HG03342 (cell line): ENCODE results near the gene CASZ1.

Experiments used
- ATAC-seq: cut with Tn5 transposase; IDR thresholded peaks from one replicate; pipeline ENCODE4 v1.9.1; 2021; ENCODE audit warnings: mild to moderate bottlenecking, moderate library complexity; ENCODE audit not compliant: unreplicated experiment

The CASZ1 gene

DNA sequence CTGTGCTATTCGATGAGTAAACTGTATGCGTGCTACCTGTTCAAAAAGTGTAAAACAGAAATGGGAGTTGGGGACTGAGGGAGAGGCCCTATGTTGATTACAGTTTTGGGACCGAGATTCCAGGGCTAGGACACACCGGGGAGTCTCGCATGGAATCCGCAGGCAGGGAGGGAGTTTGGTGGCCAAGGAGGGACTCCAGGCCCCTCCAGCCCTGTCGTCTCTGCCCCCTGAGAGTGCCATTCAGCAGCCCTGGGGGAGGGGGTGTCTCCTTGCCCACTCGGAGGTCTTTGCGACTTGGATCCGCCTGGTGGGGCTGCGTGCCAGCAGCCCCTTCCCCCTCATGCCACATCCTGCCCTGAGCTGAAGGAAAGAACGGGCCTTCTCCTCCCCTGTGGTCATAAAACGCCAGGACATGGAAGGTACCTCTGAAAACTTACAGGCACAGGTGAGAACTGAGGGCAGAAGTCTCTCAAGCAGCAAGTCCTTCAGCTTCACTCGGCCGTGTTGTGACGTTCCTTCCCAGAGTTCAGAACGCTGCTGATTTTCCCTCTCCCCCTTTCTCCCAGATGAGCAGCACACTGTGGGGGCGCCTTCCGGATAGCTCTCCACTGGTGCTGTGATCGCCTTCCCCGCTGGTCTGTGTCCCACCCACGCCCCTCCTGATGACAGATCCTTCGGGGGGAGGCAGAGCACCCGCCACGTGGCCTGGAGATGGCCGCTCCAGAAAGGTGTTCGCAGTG, 180.3 kb downstream of the CASZ1 start:
- ATAC-seq: no peak

DNA sequence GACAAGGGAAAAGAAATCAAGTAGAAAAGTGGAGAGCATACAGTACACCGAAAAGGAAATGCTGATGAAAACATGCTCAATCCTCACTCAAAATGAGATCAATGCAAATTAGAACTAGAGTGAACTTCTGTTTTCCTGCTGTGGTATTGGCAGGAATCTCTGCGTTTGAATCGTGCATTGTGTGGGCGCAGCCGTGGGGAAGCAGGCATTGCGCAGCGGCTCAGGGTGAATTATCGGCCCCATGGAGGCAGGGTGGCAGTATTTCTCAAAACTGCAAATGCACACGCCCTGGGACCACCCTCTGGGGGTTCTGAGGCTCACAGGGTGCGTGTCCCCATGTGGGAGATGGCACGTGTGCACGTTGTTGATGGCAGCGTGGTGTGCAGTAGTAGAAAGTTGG, 181.1 kb downstream of the CASZ1 start:
- ATAC-seq: no peak

DNA sequence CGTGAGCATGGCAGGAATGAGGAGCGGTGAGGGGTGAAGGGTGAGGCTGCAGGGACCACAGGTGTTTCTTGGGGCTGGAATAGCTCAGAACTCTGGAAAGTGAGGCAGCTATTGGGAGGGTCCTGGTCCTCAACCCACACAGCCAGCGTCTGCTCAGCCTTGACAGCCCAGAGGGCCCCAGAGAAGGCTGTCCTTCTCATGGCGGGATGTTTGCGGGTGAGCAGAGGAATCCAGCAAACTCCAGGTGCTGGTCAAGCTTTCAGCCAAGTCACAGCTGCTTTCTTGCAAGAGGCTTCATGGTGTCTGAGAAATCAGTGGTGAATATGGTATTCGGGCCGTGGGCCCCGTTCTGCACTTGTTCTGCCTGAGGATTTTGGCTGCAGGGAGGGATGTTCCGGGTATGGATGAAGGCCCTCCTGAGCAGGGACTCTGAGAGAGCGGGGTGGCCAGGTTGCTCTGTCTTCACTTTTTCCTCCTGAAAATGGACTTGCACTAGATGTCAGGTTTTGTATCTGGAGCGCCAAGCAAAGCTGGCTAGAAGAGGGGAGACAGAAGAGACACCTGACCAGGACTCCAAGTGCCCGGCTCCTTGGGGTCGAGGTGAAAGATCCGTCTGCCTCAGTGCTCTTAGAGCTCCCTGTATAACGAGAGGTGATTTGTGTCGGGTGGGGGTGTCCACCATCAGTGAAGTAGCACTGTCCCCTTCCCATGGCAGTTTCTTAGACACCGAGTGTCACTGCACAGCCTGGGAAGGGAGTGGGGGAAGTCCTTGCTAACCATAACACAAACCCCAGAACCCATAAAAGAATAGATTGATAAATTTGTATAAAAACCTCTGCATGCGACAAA, 181.8 kb downstream of the CASZ1 start:
- no peak for ATAC-seq

DNA sequence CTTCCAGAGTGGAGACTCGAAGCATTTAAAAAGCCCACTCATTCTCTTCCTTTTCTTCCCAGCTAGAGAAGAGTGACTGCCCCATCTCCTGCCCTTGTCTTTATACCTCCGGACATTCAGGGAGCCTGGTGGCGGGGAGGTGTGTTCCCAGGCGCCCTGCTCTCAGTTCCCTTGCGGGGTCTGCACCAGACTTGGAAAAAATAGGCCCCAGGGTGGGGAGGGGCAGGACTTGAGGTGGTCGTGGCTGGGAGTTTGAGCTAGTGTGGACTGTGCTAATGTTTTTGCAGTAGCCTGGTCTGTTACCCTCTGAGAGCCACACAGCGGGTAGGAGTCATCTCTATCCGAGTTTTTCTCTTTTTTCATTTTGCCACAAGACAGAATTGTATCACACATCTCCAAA, 182.6 kb downstream of the CASZ1 start:
- no peak for ATAC-seq

DNA sequence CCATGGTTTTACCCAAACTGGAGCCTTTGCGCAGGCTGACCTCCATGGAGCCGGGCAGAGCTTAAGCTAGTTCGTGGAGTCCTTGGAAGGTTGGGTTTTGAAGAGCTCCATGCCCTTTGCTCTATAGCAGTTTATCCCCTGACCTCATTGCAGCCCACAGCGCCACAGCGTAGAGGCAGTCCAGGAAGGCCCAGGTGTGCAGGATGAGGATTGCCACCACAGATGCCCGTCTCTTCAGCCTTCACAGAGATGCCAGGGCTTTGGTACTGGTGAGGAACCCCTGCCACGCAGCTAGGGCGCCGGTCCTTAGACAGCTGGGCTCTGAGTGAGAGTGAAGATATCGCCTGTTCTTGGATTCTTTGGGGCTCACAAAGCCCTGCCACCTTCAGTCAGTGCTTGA, 183.1 kb downstream of the CASZ1 start:
- ATAC-seq: no peak

DNA sequence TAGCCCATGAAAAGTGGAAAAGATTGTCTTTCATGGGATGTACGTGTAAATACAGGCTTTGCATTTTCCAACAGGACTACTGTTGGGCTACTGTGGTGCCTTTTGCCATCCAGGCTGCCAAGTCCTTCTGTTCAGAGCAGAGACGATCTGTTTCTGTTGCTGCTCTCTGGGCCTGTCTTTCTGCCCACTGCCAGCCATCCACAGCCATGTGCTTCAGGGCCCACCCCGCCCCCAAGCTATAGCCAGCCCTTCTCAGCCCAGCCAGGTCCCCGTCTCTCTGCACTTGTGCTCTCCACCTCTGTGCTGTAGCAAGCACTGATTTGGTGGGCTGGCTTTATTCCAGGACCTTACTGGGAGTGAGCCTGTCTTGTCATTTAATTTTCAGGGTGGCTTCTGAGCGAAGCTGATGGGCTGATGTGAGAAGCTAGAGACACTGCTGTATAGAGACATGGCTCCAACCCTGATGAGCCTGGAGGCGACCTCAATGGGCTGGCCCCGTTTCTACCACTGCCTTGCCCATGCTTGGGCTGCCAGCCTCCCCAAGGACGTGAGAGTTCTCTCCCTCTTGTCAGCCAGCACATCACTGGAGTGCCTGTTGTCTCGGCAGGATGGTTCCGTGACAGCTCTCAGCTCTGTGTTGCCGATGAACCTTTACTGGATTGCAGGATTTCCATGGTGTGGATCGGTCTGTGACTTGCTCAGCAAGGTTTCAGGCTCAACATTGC, 183.8 kb downstream of the CASZ1 start:
- ATAC-seq: no peak

DNA sequence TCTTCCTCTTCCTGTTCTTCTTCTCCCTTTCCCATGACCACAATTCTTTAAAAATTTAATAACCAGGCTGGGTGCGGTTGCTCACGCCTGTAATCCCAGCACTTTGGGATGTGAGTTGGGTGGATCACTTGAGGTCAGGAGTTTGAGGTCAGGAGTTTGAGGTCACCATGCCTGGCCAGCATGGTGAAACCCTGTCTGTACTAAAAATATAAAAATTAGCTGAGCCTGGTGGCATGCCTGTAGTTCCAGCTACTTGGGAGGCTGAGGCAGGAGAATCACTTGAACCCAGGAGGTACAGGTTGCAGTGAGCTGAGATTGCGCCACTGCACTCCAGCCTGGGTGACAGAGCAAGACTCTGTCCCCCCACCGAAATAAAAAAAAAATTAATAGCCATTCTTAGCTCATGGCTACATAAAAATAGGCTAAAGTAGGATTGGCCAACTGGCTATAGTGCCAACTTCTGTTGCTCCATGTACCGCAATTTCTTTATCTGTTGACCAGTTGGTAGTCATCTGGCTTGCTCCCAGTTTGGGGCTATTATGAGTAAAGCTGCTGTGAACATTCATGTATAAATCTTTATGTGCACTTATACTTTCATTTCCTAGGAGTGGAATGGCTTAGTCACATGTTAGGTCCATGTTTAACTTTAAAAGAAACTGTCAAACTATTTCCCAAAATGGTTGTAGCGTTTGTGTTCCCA, 185.4 kb downstream of the CASZ1 start:
- no peak for ATAC-seq

DNA sequence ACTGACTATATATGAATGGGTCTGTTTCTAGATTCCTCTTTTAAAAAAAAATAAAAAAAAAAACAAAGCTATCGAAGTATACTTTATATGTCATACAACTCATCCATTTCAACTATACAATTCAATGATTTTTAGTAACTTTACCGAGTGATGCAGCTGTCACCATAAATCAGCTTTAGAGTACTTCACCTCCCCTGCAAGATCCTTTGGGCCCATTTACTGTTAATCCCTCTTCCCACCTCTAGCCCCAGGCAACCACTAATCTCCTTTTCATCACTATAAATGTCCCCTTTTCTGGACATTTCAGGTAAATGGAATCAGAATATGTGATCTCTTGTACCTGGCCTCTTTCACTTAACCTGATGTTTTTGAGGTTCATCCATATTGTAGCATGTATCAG, 187.8 kb downstream of the CASZ1 start:
- ATAC-seq: no peak

DNA sequence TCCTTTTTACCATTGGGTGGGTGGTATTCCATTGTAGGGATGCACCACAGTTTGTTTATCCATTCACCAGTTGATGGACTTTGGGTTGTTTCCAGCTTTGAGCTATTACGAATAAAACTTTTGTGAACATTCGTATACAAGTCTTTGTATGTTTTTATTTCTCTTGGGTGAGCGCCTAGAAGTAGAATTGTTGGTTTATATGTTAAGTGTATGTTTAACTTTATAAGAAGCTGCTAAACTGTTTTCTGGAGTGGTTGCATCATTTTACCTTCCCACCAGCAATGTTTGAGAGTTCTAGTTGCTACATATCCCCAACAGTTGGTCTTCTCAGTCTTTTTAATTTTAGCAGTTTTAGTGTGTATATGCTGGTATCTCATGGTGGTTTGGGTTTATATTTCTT, 189.2 kb downstream of the CASZ1 start:
- ATAC-seq: no peak

DNA sequence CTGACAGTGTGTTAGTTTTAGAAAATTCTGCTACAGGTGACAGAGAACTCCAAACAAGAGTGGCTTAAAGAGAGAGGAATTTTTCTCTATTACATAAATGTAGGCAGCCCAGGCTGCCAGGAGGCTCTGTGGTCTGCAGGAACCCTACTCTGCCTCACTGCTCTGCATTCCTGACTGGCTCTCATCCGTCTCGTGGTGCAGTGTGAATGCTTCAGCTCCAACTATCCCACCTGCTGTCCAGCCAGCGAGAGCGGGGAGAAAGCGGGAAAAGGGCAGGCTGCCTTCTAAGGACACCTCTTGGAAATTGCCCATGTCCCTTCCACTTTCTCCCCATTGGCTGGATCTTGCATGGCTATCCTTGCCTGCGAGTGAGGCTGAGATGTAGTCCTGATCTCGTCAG, 190.4 kb downstream of the CASZ1 start:
- no peak for ATAC-seq

DNA sequence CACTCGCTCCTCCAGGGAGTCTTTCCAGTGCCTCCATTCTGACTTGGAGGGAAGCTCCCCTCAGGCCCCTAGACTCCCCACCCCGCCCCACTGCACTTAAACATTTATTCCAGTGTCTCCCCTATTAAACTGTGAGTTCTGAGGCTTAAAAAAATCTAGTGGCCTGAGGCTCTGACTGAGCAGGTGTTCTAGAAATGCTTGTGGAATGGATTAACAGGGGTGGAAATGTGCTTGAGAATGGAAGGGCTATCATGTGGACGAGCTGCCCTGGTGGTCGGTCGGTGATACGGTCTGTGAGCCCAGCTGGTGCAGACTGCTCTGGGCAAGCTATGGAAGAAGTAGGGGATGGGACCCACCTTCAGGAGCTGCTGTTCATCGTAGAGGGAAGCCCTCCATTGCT, 191.5 kb downstream of the CASZ1 start:
- ATAC-seq: no peak

DNA sequence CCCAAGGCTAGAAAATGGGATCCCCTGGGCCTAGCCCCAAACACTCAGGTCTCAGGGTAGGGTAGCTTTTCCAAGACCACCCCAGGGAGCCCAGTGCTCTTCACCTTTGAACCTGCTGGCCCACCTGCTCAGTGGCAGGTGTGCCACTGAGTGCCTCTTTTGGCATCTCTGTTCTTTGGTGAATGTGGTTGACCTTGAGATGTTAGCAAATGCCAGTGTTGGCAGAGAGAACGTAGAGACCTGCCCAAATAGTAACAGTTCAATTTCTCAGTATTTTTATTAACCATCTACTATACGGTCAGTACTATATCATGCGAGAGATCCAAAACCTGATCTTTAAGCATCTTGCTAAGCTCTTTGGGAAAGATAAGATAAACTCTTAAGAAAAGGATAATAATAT, 193.5 kb downstream of the CASZ1 start:
- ATAC-seq: no peak

DNA sequence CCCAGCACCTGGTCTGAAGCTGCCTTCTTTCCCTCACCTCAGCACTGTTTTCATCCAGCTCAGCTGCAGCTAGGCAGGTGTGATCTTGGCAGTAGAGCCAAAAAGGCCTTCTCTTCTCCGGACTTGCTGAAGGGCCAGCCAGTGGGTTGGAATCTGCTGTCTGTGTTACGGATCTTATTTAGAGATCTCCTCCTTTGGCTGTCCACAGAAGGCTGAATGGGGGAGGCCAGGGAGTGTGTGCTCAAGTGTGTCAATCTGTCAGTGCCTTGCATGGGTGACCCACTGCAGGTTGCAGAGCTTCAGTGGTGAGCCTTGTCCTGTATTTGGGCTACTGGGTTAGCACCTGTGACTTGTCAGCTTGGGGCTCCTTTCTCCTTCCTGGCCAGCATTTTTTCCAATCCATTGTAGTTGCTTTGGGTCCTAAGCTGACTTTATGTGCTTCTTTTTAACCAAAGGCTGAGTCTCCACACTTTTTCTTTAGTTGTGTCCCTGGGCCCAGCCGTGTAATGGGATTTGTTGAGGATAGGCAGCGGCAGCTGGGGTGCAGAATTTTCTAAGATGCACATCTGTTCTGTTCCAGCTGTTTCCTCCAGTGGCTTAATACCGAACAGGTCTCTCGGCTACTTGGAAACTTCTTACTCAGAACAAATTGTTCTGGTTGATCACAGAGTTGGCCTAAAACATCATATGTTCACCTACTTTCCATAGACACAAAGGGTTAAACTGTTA, 194.9 kb downstream of the CASZ1 start:
- no peak for ATAC-seq

DNA sequence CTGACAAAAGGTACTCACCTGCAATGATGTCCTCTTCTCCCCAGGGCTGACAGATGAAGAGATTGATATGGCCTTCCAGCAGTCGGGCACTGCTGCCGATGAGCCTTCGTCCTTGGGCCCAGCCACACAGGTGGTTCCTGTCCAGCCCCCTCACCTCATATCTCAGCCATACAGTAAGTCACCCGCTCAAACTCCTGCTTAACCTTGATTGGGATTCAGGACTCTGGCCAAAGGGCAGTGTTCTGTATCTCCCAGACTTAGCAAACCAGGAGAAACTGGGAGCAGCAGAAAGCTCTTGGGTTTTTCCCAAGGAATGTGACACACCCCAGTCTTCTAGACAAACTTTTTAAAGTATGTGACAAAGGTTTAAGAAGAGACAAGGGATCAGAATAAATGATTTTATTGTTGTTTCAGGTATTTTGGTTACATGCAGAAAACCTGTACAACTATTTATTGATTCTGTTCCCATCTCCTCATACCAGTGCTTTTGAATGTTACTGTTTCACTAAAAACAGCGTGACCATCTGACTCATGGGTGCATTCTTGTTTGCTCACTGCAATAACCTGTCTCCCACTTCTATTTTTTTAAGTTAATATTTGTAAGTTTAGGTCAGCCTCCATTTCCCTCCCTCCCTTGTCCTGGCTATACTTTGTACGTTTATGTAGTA, 197.1 kb downstream of the CASZ1 start:
- no peak for ATAC-seq

DNA sequence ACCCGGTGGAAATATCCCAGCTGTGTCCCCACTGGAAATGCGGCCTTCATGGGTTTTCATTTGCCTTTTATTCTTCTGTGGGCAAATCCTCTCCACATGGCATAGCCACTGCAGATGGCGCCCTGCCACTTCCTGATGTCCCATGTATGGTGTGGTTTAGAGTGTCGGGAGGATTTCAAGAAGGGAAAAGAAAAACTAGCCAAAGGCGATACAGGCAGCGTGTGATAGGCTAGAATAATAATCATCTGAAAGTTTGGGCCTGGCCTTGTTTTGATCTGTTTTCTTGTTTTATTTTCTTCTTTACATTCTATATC, 198.1 kb downstream of the CASZ1 start:
- ATAC-seq: no peak

DNA sequence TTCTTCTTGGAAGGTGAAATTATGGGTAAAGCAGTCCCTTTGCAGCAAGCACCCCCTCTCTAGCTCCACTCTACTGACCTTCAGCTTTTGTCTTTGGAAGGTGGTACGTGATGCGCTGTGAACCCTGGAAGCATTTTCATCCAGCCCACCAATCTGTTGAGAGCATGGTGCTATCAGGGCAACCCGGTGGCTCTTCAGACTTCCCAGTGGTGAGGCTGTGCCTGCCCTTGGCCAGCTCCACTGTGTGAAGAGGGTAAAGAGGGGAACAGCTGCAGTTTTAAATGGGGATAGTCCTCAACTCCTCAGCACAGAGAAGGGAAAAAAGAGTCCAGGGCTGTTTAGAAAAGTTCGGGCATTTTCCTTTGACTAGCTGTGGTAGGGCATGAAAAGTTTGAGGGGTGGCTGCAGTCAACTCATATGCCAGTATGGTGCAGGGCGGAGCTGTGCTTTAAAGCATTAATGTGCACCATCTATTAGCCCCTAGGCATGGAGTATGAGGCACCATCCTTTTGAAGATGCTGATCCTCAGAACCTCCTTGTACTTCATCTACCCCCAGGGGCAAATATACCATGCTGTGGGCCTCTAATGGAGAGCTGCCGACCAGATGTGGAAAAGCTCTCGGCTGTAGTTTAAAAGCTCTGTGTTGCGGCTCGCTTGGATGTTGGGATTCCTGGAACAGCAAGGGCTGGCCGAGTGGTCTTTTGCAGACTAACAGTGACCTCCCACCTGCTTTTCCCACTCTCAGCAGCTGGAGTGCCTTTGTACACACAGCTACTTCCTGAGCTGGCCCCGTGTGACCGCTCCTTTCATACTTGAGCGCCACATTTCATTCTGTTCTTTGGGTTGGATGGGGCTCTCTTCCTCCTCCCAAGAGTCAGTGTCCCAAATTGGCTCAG, 198.7 kb downstream of the CASZ1 start:
- no peak for ATAC-seq

DNA sequence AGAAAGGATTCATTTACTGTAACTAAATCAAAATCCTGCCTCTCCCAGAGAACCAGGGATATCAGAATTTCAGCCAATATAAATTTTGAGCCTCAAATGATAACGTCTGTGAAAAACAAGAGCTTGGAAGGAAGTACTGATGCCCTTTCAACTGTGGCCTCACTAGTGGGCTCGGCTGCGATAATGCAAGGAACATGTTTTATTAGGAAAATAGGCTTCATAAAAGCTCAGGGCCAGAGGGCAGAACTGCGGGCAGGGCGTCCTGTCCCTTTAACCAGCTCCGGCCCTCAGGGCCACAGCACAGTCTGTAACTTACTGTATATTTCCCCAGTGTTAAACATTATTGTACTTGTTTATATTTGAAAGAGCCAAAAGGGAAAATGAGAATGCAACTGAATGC, 199.7 kb downstream of the CASZ1 start:
- no peak for ATAC-seq

DNA sequence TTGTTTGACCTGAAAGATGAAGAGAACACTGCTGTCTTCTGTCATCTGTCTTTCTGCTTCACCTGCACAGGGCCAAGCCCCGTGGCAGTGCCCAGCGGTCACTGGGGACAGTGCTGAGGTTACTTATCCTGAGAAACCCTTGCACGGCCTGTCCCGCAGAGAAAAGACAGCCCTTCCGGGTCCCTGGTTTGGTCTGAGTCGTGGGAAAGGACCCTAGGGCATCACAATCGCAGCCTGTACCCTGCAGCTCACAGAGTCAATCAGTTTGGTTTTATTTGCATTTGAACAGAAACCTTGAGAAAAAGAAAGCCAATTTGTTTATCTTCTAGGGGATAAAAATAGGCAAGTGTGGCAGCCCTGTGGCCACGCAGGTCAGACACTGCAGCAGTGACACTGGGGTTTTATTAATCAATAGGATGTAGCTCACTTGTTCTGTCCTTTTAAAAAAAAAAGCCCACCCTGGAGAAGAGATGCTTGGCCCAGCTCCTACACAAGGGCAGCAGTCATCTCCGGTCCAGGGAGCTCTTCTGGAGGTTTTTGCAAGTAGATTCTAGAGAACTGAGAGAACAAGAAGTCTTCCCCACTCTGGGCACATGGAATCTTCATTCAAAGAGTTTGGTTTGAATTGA, 201.7 kb downstream of the CASZ1 start:
- ATAC-seq: no peak

DNA sequence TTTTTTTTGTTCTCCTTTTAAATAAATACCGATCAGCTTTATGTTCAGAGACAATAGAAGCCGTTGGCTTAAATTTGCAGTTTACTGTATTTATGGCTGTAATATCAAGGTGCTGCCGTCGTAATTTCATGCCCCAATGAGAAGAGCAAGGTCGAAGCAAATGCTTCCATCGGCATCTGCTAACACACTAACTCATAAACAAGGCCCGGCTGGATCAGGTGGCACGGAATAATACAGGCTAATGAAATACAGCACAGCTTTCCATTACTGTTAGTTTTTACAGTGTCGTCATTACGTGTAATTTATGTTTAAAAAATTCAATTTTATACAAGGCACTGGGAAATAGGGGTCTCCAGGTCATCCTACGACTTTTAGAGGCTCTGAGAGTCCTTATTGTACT, 202.7 kb downstream of the CASZ1 start:
- ATAC-seq: no peak
